SK-N-SH treated with all-trans-retinoic acid at 6 μM for 48 hours (cell line): Measurements from ENCODE around the gene UBALD2.
"Not testable (repeated sequence)": the region's sequence is repeated elsewhere in the genome, so short reads cannot be mapped to it uniquely, and the experiment has no call there.

ENCODE experiments used
- ATAC-seq: fragments of 200-7000 bp; cut with Tn5 transposase; 3 replicates; pipeline ENCODE4 v1.9.1; 2020; ENCODE audit warnings: mild to moderate bottlenecking, moderate library complexity
- CREB5 ChIP-seq: fragments of 250-450 bp; sonication (Bioruptor Pico); IDR thresholded peaks from 2 replicates; pipeline ENCODE4 v1.5.1; 2020; ENCODE audit warnings: low read depth, mild to moderate bottlenecking, moderate library complexity
- CSDC2 ChIP-seq: fragments of 250-450 bp; sonication (Bioruptor Pico); IDR thresholded peaks from 2 replicates; pipeline ENCODE4 v1.5.0; 2020; ENCODE audit warnings: mild to moderate bottlenecking, moderate library complexity
- ESRRG ChIP-seq: fragments of 250-450 bp; sonication (Bioruptor Pico); IDR thresholded peaks from 2 replicates; pipeline ENCODE4 v1.6.1; 2021; ENCODE audit warnings: mild to moderate bottlenecking
- GLIS3 ChIP-seq: fragments of 250-450 bp; sonication (Bioruptor Pico); IDR thresholded peaks from 2 replicates; pipeline ENCODE4 v1.5.0; 2020; ENCODE audit warnings: mild to moderate bottlenecking, moderate library complexity
- ISL1 ChIP-seq: fragments of 250-450 bp; sonication (Bioruptor Pico); IDR thresholded peaks from 2 replicates; pipeline ENCODE4 v2.1.2; 2022; ENCODE audit warnings: mild to moderate bottlenecking, moderate library complexity
- PPARA ChIP-seq: fragments of 250-450 bp; sonication (Bioruptor Pico); IDR thresholded peaks from 2 replicates; pipeline ENCODE4 v1.5.0; 2020; ENCODE audit warnings: mild to moderate bottlenecking, borderline replicate concordance
- TOX ChIP-seq: fragments of 250-450 bp; sonication (Bioruptor Pico); IDR thresholded peaks from 2 replicates; pipeline ENCODE4 v1.8.0; 2021; ENCODE audit warnings: mild to moderate bottlenecking, moderate library complexity, borderline replicate concordance
- ZC3H10 ChIP-seq: fragments of 250-450 bp; sonication (Bioruptor Pico); IDR thresholded peaks from 2 replicates; pipeline ENCODE4 v1.5.1; 2021; ENCODE audit warnings: mild to moderate bottlenecking, moderate library complexity
- ZNF565 ChIP-seq: fragments of 450-650 bp; formaldehyde crosslinking; conservative IDR thresholded peaks from 2 replicates; pipeline ENCODE4 v1.5.0; 2020; ENCODE audit warnings: low read depth, mild to moderate bottlenecking, moderate library complexity
- ZNF8 ChIP-seq: fragments of 450-650 bp; formaldehyde crosslinking; IDR thresholded peaks from 2 replicates; pipeline ENCODE4 v1.5.0; 2020; ENCODE audit warnings: mild to moderate bottlenecking, moderate library complexity
- TF ChIP-seq, protein P1 (sequence below): fragments of 250-450 bp; sonication (Bioruptor Pico); IDR thresholded peaks from 2 replicates; pipeline ENCODE4 v1.5.1; 2021; ENCODE audit warnings: mild to moderate bottlenecking, moderate library complexity
- TF ChIP-seq, protein P2 (sequence below): fragments of 250-450 bp; sonication (Bioruptor Pico); IDR thresholded peaks from 2 replicates; pipeline ENCODE4 v1.5.0; 2020; ENCODE audit warnings: mild to moderate bottlenecking, moderate library complexity
- TF ChIP-seq, protein P3 (sequence below): fragments of 250-450 bp; sonication (Bioruptor Pico); IDR thresholded peaks from 2 replicates; pipeline ENCODE4 v1.8.0; 2020; ENCODE audit warnings: mild to moderate bottlenecking, moderate library complexity, borderline replicate concordance

The UBALD2 gene

DNA sequence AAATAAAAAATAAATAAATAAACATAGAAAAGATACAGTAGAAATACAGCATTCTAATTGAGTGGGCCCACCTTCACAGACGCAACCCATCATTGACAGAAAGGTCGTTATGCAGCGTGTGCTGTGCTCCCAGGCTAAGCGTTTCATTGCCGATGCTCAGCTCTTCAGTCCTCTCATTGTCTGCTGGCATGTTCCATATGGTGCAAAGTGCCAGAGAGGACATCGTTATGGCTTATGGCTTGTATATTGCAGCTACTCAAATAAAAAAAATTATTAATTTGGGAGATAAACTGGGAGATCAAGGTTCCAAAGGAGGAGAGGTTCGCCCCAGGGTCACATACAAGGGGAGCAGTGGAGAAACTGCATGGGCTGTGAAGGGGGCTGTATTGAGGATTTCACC lies 11.3 kb upstream of the UBALD2 start (continued):
- TF ChIP-seq, protein P1, sequence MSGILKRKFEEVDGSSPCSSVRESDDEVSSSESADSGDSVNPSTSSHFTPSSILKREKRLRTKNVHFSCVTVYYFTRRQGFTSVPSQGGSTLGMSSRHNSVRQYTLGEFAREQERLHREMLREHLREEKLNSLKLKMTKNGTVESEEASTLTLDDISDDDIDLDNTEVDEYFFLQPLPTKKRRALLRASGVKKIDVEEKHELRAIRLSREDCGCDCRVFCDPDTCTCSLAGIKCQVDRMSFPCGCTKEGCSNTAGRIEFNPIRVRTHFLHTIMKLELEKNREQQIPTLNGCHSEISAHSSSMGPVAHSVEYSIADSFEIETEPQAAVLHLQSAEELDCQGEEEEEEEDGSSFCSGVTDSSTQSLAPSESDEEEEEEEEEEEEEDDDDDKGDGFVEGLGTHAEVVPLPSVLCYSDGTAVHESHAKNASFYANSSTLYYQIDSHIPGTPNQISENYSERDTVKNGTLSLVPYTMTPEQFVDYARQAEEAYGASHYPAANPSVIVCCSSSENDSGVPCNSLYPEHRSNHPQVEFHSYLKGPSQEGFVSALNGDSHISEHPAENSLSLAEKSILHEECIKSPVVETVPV (CRISPR knock-in tag), result no peak

DNA sequence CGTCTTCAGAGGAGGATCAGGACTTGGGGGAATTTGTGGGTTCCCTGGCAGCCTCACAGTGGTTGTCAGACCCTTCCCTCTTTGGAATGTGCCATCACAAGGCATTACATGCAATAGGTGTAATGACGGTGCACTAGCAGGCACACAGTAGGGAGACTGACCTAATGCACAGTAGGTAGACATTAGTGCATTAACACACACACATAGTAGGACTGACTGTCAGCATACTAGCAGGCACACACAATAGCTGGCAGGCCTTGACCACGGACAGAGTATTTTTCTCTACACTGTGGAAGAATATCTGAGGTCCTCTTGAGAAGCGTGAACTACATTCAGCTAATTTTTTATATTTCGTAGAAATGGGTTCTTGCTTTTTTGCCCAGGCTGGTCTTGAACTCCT lies 10.9 kb upstream of the UBALD2 start:
- TF ChIP-seq, protein P2, sequence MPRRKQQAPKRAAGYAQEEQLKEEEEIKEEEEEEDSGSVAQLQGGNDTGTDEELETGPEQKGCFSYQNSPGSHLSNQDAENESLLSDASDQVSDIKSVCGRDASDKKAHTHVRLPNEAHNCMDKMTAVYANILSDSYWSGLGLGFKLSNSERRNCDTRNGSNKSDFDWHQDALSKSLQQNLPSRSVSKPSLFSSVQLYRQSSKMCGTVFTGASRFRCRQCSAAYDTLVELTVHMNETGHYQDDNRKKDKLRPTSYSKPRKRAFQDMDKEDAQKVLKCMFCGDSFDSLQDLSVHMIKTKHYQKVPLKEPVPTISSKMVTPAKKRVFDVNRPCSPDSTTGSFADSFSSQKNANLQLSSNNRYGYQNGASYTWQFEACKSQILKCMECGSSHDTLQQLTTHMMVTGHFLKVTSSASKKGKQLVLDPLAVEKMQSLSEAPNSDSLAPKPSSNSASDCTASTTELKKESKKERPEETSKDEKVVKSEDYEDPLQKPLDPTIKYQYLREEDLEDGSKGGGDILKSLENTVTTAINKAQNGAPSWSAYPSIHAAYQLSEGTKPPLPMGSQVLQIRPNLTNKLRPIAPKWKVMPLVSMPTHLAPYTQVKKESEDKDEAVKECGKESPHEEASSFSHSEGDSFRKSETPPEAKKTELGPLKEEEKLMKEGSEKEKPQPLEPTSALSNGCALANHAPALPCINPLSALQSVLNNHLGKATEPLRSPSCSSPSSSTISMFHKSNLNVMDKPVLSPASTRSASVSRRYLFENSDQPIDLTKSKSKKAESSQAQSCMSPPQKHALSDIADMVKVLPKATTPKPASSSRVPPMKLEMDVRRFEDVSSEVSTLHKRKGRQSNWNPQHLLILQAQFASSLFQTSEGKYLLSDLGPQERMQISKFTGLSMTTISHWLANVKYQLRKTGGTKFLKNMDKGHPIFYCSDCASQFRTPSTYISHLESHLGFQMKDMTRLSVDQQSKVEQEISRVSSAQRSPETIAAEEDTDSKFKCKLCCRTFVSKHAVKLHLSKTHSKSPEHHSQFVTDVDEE (CRISPR knock-in tag), result no peak
- no peak for TF ChIP-seq ESRRG
- TF ChIP-seq GLIS3 (CRISPR knock-in tag), result no peak
- TF ChIP-seq, all 23 proteins: peak for 0
- ATAC-seq, result no peak

- no peak for TF ChIP-seq ZNF565 (CRISPR knock-in tag)
- TF ChIP-seq, protein P3, sequence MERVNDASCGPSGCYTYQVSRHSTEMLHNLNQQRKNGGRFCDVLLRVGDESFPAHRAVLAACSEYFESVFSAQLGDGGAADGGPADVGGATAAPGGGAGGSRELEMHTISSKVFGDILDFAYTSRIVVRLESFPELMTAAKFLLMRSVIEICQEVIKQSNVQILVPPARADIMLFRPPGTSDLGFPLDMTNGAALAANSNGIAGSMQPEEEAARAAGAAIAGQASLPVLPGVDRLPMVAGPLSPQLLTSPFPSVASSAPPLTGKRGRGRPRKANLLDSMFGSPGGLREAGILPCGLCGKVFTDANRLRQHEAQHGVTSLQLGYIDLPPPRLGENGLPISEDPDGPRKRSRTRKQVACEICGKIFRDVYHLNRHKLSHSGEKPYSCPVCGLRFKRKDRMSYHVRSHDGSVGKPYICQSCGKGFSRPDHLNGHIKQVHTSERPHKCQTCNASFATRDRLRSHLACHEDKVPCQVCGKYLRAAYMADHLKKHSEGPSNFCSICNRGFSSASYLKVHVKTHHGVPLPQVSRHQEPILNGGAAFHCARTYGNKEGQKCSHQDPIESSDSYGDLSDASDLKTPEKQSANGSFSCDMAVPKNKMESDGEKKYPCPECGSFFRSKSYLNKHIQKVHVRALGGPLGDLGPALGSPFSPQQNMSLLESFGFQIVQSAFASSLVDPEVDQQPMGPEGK (CRISPR knock-in tag), result no peak
- no peak for TF ChIP-seq ZC3H10 (CRISPR knock-in tag)
- TF ChIP-seq ZNF8 (CRISPR knock-in tag), result no peak
- no peak for TF ChIP-seq ISL1 (CRISPR knock-in tag)
- no peak for TF ChIP-seq CREB5 (CRISPR knock-in tag)
- no peak for TF ChIP-seq TOX (CRISPR knock-in tag)
- no peak for TF ChIP-seq PPARA
- TF ChIP-seq, protein P2 (CRISPR knock-in tag), result no peak
- TF ChIP-seq CSDC2 (CRISPR knock-in tag), result no peak
- ATAC-seq, result no peak
These were observed 9.2 kb upstream of the UBALD2 start for GRCh38 chr17:76255801-76256429.

DNA sequence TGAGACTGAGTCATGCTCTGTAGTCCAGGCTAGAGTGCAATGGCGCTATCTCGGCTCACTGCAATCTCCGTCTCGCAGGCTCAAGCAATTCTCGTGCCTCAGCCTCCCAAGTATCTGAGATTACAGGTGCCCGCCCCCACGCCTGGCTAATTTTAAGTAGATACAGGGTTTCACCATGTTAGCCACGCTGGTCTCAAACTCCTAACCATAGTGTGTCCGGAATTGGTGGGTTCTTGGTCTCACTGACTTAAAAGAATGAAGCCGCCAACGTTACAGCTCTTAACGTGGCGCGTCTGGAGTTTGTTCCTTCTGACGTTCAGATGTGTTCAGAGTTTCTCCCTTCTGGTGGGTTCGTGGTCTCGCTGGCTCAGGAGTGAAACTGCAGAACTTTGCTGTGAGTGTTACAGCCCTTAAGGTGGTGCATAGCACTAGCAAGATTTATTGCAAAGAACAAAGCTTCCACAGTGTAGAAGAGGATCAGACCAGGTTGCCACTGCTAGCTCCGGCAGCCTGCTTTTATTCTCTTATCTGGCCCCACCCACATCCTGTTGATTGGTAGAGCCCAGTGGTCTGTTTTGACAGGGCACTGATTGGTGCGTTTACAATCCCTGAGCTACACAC lies 8.6 kb upstream of the UBALD2 start:
- ATAC-seq, result not testable (repeated sequence)

DNA sequence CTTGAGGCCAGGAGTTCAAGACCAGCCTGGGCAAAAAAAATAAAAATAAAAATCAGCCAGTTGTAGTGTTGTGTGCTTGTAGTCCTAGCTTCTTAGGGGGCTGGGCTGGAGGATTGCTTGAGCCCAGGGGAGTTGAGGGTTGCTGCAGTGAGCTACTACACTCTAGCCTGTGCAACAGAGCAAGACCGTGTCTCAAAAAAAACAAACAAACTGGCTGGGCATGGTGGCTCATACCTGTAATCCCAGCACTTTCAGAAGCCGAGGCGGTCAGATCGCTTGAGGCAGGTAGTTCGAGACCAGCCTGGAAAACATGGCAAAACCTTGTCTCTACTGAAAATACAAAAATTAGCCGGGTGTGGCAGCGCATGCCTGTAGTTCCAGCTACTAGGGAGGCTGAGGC lies 4.9 kb upstream of the UBALD2 start:
- no peak for ATAC-seq
- TF ChIP-seq ZC3H10 (CRISPR knock-in tag) (no peak), TOX (CRISPR knock-in tag) (no peak), ISL1 (CRISPR knock-in tag) (no peak), CSDC2 (CRISPR knock-in tag) (no peak)
- TF ChIP-seq, protein P3 (CRISPR knock-in tag), result no peak
- TF ChIP-seq, protein P2 (CRISPR knock-in tag), result no peak
- TF ChIP-seq, protein P1 (CRISPR knock-in tag), result no peak
